Left hindlimb (tissue), 1 donor: ENCODE measurements around the gene MAPKAPK5.
"Not testable (repeated sequence)": the region's sequence is repeated elsewhere in the genome, so short reads cannot be mapped to it uniquely, and the experiment has no call there.

ENCODE experiments used
- DNase-seq: peaks from one replicate; pipeline ENCODE4 v3.0.0-alpha.2; 2018

The MAPKAPK5 gene

DNA sequence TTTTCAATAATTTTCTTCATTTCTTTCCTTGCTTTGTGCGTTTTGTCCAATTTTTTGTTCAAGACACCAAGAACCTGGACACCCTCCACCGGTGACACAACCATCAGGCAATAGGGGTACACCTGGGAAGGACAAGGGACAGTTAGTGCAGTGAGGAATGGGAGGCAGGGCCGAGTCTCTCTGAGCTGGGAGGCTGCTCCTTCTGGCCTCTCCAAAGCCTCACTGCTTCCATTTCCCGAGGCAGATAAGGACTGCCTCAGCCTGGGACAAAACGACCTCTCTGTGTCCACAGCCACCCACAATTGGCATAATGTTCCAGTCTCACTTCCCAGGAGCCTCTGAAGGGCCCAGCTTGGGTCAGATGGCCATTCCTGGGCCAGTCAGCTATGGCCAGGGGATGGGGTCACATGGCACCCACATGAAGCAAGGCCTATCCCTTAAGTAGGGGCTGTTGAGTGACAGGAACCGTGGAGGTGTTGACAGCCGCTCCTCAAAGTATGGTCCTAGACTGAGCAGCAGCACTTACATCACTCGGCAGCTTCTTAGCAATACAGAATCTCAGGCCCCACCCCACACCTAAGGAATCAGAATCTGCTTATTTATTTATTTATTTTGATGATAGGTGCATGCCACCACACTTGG is 13.6 kb upstream of the MAPKAPK5 start:
- no peak for DNase-seq

DNA sequence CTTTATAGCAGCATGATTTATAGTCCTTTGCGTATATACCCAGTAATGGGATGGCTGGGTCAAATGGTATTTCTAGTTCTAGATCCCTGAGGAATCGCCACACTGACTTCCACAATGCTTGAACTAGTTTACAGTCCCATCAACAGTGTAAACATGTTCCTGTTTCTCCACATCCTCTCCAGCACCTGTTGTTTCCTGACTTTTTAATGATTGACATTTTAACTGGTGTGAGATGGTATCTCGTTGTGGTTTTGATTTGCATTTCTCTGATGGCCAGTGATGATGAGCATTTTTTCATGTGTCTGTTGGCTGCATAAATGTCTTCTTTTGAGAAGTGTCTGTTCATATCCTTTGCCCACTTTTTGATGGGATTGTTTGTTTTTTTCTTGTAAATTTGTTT is 12.4 kb upstream of the MAPKAPK5 start:
- not testable (repeated sequence) for DNase-seq

DNA sequence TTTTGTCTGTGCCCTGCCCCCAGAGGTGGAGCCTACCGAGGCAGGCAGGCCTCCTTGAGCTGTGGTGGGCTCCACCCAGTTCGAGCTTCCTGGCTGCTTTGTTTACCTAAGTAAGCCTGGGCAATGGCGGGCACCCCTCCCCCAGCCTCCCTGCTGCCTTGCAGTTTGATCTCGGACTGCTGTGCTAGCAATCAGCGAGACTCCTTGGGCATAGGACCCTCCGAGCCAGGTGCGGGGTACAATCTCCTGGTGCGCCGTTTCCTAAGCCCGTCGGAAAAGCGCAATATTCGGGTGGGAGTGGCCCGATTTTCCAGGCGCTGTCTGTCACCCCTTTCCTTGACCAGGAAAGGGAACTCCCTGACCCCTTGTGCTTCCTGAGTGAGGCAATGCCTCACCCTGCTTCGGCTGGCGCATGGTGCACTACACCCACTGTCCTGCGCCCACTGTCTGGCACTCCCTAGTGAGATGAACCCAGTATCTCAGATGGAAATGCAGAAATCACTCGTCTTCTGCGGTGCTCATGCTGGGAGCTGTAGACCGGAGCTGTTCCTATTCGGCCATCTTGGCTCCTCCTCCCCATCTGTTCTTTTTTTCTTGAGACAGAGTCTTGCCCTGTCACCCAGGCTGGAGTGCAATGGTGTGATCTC is 7.2 kb upstream of the MAPKAPK5 start:
- not testable (repeated sequence) for DNase-seq

DNA sequence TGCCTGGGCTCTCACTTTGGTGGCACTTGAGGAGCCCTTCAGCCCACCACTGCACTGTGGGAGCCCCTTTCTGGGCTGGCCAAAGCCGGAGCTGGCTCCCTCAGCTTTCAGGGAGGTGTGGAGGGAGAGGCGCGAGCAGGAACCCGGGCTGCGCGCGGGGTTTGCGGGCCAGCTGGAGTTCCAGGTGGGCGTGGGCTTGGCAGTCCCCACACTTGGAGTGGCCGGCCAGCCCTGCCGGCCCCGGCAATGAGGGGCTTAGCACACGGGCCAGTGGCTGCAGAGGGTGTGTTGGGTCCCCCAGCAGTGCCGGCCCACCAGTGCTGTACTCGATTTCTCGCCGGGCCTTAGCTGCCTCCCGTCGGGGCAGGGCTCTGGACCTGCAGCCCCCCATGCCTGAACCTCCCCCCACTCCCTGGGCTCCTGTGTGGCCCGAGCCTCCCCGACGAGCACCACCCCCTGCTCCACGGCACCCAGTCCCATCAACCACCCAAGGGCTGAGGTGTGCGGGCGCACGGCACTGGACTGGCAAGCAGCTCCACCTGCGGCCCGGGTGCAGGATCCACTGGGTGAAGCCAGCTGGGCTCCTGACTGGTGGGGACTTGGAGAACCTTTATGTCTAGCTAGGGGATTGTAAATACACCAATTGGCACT is 6.4 kb upstream of the MAPKAPK5 start:
- DNase-seq: not testable (repeated sequence)

DNA sequence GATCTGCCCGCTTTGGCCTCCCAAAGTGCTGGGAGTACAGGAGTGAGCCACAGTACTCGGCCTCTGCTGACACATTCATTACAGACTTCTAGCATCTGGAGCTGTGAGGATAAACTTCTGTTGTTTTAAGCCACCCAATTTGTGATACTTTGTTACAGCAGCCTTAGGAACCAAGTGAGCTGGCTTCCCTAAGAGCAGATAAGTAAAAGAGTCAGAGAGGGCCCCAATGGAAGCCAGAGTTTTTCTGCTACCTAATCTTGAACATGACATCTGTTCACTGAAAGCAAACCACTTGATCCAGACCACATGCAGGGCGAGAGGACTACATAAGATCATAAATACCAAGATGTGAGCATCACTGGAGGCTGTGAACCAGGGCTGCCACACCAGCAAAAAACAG is 3.7 kb upstream of the MAPKAPK5 start:
- DNase-seq: no peak

DNA sequence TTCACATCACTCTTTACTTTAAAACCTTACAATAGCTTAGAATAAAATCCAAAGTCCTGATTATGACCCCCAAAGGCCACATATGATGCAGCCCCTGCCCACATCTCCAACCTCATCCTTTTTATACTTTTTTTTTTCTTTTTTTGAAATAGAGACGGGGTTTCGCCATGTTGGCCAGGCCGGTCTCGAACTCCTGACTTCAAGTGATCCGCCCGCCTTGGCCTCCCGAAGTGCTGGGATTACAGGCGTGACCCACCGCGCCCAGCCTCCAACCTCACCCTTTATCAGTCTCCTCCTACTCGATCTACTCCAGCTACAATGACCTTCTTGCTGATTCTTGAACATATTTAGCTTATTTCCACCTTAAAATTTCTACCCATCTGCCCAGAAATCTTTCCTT is 1.2 kb upstream of the MAPKAPK5 start:
- DNase-seq: no peak

DNA sequence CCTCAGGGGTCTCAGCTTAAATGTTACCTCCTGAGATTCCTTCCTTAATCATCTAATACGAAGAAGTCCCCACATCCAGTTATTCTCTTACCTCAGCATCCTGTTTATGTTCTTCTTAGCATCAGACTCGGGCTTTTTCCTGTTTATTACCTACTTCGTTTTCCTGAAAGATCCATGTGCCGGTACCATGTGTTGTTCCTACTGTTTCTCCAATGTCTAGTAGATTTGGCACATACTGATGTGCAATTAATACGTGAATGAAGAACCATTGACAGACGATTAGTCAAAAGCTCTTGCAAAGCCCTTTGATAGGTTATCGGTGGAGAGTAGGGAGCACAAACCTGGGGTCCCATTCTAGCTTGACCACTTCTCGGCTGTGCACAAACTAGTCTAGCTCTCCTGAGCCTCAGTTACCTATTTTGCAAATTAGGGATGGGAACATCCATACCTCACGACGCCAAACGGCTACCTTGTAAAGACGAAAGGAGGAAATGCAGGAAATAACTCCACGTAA is 735 bp upstream of the MAPKAPK5 start:
- DNase-seq: no peak

DNA sequence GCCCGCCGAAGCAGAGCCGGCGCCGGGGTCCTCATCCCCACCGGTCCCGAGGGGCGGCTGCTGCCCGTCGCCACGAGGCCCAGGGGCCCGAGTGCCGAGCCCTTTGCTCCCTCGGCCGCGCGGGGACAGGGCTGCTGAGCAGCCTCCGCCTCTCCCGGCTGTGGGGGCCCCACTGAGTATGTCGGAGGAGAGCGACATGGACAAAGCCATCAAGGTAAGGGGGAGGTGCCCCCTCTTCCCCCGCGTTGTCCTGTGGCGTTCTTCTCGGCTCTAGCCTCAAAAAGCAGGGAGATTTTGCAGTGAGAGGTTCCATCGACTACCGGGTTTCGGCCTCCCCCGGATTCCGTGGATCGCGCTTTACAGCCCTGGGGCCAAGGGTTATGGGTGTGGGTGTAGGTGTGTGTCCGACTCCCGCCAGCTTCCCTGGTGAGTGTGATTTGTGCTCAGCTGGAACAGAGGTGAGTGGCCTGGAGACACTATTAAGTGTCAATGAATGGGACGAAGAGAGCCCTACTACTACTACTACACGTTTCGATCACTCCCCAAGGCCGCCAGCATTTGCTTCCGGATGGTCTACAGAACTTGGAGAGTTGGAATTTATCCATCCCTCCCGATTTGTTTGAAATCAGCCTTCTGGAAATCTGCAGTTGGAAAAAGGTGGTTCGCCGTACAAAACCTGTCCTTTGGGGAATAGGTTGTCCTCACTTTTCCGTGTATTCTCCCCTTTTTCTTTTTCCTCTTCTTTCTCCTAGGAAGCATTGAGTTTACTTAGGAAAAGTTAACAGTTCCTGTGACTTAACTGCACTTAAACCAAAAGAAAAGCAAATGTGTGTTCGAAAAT is 748 bp downstream of the MAPKAPK5 start:
- DNase-seq: no peak

DNA sequence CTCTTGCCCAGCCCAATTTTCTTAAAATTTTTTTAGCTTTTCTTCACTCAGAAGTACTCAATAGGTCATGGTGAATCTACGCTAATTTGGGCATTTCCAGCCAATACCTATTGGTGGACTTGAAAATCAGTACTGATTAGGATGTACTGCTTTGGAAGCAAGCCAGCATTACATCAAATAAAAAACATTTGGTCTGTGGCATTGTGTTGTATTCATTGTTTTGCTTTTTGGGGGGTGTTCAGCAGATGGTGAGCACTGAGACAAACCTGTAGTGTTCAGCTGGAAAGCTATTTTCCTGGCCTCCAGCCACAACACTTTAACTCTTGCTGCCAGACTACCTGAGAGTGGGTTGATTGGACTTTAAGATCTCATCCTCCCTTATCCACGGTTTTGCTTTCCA is 4.0 kb downstream of the MAPKAPK5 start:
- no peak for DNase-seq

DNA sequence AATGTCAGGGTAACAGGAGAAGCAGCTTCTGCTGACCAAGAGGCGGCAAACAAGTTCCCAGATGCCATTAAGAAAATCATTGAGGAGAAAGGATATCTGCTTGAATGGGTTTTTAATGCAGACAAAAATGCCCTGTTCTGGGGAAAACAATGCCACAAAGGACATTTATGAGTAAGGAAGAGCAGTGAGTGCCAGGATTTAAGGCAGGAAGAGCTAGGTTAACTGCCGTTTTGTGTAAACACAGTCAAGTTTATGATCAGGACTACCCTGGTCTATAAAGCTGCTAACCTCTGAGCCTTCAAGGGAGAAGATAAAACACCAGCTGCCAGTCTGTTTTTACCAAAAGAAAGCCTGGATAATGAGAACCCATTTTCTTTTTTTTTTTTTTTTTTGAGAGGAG is 8.5 kb downstream of the MAPKAPK5 start:
- no peak for DNase-seq

DNA sequence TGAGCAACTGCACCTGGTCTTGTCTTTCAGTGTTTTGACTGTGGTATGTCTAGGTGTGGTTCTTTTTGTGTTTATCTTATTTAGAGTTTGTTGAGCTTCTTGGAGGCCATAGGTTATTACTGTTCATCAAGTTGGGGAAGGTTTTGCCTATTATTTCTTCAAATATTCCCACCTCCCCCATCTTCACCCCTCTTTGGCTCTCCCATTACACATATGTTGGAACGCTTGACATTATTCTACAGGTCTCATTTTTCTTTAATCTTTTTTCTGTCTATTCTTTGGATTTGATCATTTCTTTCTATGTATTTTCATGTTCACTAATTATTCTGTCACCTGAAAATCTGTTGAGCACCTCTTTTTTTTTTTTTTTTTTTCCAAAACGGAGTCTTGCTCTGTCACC is 16.2 kb downstream of the MAPKAPK5 start:
- DNase-seq: no peak

DNA sequence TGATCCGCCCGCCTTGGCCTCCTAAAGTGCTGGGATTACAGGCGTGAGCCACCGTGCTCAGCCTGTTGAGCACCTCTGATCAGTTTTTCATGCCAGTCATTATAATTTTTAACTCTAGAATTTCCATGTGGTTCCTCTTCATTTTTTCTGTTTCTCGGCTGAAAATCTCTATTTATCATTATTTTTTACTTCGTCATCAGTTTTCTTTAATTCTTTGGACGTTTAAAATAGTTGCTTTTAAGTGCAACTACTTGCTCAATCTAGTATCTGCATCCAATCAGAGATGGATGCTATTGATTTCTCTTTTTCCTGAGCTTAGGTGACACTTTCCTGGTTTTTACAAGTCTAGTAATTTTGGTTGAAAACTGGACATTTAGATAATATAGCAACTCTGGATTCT is 16.8 kb downstream of the MAPKAPK5 start:
- no peak for DNase-seq

DNA sequence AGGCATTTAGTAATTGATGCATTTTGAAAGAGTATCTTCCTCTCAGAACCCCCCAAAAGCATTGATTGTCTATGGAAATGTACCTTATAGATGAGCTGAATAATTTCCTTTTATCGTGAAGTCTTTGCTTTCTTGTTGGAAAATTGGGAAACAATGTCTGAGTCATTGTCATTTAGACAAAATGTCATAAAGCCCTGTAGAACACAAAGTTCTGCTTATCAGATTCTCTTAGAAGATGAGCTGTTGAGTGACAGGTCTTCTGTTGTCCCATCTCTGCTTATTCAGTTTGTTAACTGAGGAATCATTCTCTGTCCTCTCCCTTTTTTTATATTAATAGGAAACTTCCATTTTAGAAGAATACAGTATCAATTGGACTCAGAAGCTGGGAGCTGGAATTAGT is 22.9 kb downstream of the MAPKAPK5 start:
- DNase-seq: no peak

DNA sequence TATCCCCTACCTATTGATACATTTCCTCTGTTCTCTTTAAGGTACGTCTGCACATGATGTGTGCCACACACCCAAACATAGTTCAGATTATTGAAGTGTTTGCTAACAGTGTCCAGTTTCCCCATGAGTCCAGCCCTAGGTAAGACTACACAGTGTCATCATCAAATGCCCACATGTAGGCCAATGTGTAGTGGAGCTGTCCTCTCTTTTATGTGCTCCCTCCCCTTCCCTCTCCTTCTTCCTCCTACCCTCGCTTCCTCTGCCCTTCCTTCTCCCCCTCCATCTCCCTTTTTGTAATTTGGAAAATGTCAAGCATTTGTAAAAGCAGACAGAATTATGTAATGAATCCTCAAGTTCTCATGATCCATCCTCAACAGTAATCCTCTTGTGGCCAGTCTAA is 25.5 kb downstream of the MAPKAPK5 start:
- DNase-seq: no peak

DNA sequence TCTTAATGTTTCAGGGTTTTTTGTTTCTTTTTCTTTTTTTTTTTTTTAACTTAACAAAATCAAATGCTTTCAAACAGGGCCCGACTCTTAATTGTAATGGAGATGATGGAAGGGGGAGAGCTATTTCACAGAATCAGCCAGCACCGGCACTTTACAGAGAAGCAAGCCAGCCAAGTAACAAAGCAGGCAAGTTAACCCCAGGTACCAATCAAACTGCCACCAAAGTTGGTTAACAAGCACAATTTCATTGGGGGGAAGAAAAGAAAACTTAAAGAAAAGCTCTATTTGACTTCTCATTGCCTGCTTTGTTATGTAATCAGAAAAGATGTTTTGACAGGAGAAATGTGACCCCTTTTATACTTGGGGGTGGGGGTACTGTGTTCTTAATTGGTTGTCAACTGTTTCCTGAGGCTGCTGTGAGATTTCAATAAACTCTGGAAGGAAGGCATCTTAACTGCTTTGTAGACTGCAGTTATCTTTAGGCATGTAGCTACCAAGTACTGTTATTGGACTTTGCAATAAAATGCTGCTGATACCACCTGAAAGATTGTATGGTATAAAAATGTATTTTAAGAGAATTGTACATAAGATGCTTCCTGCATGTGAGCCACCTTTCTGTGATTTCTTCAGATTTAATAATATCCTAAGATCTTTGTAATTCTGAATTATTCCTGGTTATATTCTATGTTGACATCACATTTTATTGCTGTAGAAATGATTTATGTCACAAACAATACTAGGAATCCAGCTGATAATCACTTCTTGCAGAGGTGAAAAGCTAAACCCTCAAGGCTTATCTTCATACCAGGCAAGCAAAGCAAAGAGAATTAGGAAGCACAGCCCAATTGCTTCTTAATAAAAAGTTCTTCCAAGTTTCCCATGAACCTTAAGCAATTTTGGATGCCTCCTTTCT is 26.9 kb downstream of the MAPKAPK5 start:
- DNase-seq: no peak

DNA sequence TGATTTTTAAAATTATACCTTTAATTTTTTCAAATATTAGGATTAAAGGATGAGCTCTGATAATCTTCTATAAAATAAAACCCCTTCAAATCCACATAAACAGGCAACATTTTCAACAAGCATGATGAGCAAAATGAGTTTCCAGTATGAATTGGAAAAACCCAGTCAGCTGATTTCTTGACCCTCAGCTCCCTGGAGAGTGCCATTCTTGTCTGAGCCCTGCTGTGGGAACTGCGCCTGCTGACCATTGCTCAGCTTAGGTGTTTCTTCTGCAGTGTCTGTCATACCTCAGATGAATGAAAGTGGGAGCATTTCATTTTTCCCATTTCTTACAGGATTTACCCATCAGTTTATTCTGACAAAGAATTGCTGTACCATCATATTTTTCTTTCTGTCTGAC is 27.6 kb downstream of the MAPKAPK5 start:
- DNase-seq: no peak

DNA sequence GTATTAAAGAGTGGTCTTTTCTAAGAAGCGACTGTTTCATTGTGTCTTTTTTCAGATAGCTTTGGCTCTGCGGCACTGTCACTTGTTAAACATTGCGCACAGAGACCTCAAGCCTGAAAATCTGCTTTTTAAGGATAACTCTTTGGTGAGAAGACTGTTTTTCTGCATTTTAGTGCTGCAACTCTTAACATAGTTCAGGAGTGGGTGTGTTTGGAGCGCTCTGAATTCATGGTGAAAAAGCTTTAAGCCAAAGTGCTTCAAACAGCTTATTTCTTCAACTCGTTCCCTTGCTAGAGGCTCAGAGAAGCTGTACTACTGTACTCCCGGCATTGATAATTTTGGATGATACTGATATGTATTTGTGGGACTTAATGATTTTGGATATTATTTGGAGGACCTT is 28.2 kb downstream of the MAPKAPK5 start:
- no peak for DNase-seq

DNA sequence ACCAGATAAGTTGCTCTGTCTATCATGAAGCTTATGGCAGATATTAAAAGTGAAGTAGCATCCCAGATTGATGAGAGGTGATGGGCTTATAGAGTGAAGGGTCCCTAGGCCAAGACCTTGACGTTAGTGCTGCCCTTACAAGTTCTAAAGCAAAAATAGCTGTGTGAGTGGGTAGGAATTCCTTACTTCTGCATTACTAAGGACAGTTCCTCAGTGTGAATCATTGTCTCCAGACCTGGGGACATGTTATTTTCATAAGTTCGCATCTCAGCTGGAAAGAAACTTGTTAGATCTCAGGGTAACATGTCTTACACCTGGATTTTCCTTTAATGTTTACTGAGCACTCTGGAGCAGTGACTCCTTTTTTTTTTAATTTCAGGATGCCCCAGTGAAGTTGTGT is 28.7 kb downstream of the MAPKAPK5 start:
- DNase-seq: no peak

DNA sequence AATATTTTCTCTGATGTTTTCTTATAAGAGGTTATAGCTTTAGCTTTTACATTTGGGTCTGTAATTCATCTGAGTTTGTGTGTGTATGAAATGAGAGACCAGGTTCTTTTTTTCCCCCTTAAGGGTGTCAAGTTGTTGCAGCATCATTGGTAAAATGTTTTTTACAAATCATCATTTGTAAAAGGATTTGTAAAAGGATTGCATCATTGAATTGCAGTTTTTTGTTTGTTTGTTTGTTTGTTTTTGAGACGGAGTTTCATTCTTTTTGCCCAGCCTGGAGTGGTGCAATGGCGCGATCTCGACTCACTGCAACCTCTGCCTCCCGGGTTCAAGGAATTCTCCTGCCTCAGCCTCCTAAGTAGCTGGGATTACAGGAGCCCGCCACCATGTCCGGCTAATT is 31.1 kb downstream of the MAPKAPK5 start:
- DNase-seq: no peak

DNA sequence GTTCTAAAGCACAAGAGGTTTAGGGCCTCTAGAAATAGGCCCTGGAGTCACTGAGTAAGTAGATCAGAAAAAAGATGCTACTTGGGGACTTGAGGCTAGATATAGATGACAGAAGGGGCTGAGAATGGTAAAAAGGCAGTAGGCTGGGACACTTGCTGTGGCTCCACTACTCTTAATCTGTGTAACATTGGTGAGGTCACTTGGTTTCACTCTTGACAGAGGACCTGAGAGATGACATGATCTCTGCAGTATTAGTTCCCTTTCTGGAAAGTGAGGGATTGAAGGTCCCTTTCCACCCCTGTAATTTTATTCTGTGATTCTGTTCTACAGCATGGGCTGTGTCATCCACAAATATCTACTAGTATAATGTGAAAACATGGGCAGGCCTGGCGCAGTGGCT is 39.7 kb downstream of the MAPKAPK5 start:
- no peak for DNase-seq

DNA sequence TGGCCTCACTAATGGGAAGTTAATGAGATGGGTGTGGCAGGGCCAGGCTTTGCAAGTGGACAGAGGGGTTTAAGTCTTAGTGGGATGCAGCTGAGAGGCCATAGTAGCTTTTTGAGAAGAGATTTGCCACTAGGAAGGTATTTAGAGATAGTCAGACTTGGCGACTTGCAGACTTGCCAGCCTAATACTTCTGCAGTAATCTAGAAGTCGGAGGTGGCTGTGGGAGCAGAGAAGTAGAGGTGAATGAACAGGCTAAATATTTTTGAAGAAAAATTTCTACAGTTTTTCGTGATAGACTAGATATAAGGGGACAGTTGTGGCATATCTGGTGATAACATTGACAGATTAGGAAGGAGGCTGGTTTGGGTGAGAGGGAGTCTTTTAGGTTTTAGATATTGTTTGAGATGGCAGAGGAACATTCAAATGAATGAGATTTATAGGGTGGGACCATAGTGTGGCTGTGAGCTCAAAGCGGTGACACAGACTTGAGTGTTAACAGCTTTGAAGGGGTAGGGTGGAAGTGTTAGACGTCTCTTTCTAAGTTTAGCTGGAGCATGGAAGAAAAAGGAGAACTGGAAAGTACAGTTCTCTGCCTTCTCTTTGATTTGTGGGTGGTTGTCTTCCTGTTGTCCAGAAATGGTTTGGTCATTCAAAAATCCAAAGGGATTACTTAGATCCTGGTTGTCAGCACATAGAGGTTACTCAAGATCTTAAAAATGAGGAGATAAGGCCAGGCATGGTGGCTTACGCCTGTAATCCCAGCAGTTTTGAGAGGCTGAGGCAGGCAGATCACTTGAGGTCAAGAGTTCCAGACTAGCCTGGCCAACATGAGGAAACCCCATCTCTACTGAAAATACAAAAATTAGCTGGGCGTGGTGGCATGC is 44.9 kb downstream of the MAPKAPK5 start:
- DNase-seq: no peak
